GM23248 (cell line): ENCODE measurements around the gene FILIP1.

Experiments
- EZH2 ChIP-seq: fragments of 200-600 bp; sonication (generic); IDR thresholded peaks from 2 replicates; pipeline ENCODE4 v1.6.1; 2018; ENCODE audit warnings: antibody characterized with exemption, mild to moderate bottlenecking; ENCODE audit not compliant: insufficient read depth, poor library complexity, severe bottlenecking
- EZH2phosphoT487 ChIP-seq: fragments of 200-600 bp; sonication (generic); IDR thresholded peaks from 2 replicates; pipeline ENCODE4 v1.6.1; 2018; ENCODE audit warnings: antibody characterized with exemption, moderate library complexity, mild to moderate bottlenecking, low read depth; ENCODE audit not compliant: insufficient read depth

DNA sequence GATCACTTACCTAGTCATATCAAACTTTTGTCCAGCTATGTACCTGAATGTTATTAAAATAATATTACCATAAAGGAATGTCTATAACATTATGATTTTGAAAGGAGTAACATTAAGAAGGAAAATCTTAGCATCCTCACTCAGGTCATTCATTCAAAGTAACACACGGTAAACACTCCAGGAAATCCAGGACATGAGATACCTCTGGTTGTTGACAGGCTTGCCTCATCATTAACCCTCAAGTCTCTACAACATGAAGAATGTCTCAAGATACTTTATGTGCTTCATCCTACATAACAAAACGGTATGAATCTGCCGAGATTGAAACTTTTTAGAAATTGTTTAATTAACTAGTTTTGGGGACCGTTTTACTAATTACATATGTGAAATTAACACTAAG lies 690 bp upstream of the FILIP1 start:
- TF ChIP-seq EZH2 (no peak), EZH2phosphoT487 (no peak)
